ENCODE results near the gene SLC7A5.

SLC7A5 gene

DNA sequence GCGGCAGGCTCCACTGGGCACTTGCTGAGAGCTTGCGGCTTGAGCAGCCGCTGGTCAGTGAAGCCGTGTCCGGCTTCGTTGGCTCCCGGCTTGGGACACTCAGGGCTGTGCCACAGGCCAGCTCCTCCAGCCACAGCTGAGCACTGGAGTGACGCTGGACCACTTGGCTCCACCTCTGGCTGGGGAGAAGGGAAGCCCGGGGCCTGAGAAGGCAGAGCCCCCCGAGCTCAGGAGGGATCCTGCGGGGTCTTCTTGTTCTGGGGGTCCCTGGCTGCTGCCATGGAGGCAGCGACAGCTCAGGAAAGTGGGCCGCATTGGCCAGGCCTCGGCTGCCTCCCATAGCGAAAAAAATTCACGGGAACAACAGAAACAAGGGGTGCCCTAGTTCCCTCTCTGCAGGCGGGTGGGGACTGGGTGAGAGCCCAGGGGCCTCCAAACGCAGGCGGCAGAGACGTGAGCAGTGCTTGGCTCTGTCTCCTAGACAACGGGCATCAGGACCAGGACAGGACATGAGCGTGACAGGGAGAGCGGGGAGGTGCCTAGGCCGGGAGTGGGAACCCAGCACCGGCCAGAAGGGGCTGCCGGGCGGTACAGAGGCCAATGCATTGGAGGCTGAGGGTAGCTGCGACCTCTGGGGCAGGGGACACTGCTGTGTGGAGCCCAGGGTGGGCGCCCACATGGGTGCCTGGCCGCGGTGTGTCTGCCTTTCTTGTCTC is 37.7 kb downstream of the SLC7A5 start:
- Histone ChIP-seq H3K36me3 (ENCODE audit: control insufficient read depth, insufficient read depth, low read length) (peaks cover 38% of the 10 kb centered on the region), H3K4me3 (replicated peaks; ENCODE audit: low read depth, low read length) (no peak overlapping the region), H3K27me3 (replicated peaks; ENCODE audit: control insufficient read depth, insufficient read depth, low read length) (no peaks in the 10 kb centered on the region)
- no peak for TF ChIP-seq CTCF (IDR thresholded peaks at IDR 0.05; ENCODE audit: insufficient read depth, low read length, poor library complexity, severe bottlenecking)
- no peak for DNase-seq (ENCODE audit: extremely low read depth, insufficient read length)

DNA sequence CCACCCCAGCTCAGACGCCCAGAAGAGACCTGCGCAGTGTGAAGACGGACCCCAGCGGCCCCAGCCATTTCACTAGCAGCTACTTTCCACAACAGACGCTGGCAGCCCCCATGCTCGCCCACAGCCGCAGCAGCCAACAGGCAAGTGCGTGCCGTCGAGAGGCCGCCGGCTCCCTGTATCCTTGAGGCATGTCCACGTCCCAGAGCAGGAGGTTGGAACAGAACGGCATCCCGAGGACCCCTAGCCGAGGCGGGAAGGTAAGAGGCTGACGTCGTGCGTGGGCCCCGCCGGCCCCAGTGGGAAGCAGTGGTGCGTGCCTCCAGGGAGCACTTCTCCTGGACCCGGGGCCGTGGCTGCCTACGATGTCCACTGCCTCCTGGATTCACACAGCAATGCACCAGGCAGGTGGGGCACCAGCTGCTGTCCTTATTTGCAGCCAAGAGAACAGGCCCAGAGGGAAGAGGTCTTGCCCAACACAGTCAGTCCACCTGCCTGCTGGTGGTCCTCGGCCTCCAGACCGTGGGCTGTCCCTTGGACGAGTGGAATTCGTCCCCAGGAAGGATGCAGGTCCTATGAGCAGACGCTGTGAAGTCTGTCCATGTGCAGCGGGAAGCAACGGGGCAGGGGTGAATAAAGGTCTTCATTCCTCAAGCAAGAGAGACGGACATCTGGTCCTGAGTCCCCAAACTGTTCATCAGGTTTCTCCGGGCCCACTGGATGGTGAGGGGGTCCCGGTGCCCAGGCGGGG is 38.5 kb downstream of the SLC7A5 start:
- H3K27me3 ChIP-seq (replicated peaks; ENCODE audit: control insufficient read depth, insufficient read depth, low read length) = no peaks in the 10 kb centered on the region
- peaks cover 32% of the 10 kb centered on the region for H3K36me3 ChIP-seq (ENCODE audit: control insufficient read depth, insufficient read depth, low read length)
- no peak for DNase-seq (ENCODE audit: extremely low read depth, insufficient read length)
- H3K4me3 ChIP-seq (replicated peaks; ENCODE audit: low read depth, low read length) = no peak overlapping the region
- TF ChIP-seq CTCF (IDR thresholded peaks at IDR 0.05; ENCODE audit: insufficient read depth, low read length, poor library complexity, severe bottlenecking) = no peak

- Histone ChIP-seq H3K36me3 (ENCODE audit: control insufficient read depth, insufficient read depth, low read length) (peaks cover 28% of the 10 kb centered on the region), H3K4me3 (replicated peaks; ENCODE audit: low read depth, low read length) (no peak overlapping the region), H3K27me3 (replicated peaks; ENCODE audit: control insufficient read depth, insufficient read depth, low read length) (no peaks in the 10 kb centered on the region)
- no peak for DNase-seq (ENCODE audit: extremely low read depth, insufficient read length)
- TF ChIP-seq CTCF (IDR thresholded peaks at IDR 0.05; ENCODE audit: insufficient read depth, low read length, poor library complexity, severe bottlenecking) = no peak
Observed at GRCh38 chr16:87829988-87830672, 39.2 kb downstream of the SLC7A5 start.

GRCh38 chr16:87829622-87829980 is 39.7 kb downstream of the SLC7A5 start:
- DNase-seq (ENCODE audit: extremely low read depth, insufficient read length) = no peak
- TF ChIP-seq CTCF (IDR thresholded peaks at IDR 0.05; ENCODE audit: insufficient read depth, low read length, poor library complexity, severe bottlenecking) = no peak
- Histone ChIP-seq H3K4me3 (replicated peaks; ENCODE audit: low read depth, low read length) (no peak overlapping the region), H3K27me3 (replicated peaks; ENCODE audit: control insufficient read depth, insufficient read depth, low read length) (no peaks in the 10 kb centered on the region), H3K36me3 (ENCODE audit: control insufficient read depth, insufficient read depth, low read length) (peaks cover 26% of the 10 kb centered on the region)

DNA sequence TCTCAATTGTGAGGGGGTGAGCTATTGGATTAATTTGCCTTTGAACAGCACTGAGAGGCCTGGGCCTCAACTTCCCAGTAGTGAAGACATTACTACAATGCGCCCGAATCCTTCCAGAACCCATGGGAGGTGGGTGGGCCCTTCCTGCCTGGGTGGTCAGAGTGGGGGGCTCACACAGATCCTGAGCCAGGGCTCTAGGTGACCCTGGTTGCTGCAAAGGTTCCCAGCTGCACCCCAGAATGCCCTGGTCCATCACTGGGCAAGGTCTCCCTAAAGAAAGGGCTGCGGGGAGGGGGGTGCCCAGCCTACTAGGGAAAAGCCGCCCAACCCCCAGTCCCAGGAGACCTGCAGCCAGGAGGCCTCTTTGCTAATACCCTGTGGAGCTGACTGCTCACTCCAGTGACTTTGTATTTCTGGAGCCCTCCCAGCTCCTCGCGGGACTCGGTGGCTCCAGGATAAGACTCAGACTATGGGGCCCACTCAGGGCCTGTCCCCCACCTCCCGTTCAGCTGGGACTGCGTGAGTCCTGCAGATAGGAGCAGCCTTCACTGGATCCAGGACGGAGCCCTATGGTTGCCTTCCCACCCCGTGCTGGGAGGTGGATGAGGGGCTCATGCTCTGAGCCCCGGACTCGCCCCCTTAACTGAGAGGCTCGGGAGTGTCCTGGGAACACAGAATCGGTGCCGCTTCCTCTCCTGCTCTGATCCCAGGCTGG is 40.2 kb downstream of the SLC7A5 start:
- DNase-seq (ENCODE audit: extremely low read depth, insufficient read length) = no peak
- Histone ChIP-seq H3K4me3 (replicated peaks; ENCODE audit: low read depth, low read length) (no peak overlapping the region), H3K36me3 (ENCODE audit: control insufficient read depth, insufficient read depth, low read length) (peaks cover 22% of the 10 kb centered on the region), H3K27me3 (replicated peaks; ENCODE audit: control insufficient read depth, insufficient read depth, low read length) (no peaks in the 10 kb centered on the region)
- TF ChIP-seq CTCF (IDR thresholded peaks at IDR 0.05; ENCODE audit: insufficient read depth, low read length, poor library complexity, severe bottlenecking) = no peak
